NCI-H1092 treated with DMSO at 0.1 percent for 48 hours (cell line): ENCODE results near the gene SCN4A.

Source experiments
- DNase-seq: peaks from one replicate; lab custom pipeline; 2025; lab: John Stamatoyannopoulos, UW

Gene SCN4A

GRCh38 chr17:63955232-63955631 is 17.5 kb downstream of the SCN4A start:
- DNase-seq: no peak

GRCh38 chr17:63954402-63955063 is 18.2 kb downstream of the SCN4A start:
- no peak for DNase-seq

DNA sequence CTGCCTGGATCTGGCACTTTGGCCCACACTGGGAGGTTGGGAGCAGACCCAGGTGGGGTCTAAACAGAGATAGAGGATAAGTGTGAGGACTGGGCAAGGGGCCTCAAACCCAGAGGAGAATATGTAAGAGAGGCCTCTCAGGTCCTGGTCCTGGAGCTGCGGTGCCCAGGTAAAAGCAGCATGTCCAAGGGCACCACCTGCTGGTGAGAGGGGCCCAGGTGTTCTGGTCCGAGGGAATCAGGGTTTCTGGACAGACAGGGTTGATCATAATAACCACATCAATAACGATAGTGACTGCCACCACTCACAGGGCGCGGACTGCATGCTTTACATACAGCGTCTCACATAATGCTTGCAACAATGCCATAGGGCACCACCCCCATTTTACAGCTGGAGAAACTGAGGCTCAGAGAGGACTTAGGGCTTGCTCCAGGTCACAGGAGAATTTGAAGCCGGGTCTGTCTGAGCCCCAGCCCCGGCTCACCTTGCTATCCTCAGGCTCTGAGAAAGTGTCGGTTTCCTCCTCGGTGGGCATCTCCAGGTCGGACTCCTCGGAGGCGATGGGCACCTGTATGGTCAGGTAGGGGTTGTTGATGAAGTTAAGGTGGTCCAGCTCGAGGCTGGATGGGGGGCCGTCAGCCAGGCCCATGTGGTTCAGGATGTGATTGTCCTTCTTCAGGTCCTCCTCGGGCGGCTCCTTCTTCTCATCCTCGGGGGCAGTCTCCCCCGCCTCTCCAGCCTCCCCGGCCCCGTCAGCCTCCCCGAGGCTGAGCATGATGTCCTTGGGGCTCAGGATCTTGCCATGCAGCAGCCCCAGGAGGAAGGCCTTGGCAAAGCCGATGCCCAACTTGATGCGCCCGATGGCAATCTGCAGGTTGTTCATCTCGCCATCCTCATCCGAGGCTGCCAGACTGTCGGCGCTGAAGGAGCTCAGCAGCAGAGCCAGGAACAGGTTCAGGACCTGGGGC is 21.5 kb downstream of the SCN4A start:
- no peak for DNase-seq

- DNase-seq: no peak
These were observed 23.0 kb downstream of the SCN4A start for GRCh38 chr17:63949576-63950250.

GRCh38 chr17:63948521-63948920 is 24.2 kb downstream of the SCN4A start:
- no peak for DNase-seq

- DNase-seq: no peak
These were observed 24.9 kb downstream of the SCN4A start for GRCh38 chr17:63947711-63948330.

DNA sequence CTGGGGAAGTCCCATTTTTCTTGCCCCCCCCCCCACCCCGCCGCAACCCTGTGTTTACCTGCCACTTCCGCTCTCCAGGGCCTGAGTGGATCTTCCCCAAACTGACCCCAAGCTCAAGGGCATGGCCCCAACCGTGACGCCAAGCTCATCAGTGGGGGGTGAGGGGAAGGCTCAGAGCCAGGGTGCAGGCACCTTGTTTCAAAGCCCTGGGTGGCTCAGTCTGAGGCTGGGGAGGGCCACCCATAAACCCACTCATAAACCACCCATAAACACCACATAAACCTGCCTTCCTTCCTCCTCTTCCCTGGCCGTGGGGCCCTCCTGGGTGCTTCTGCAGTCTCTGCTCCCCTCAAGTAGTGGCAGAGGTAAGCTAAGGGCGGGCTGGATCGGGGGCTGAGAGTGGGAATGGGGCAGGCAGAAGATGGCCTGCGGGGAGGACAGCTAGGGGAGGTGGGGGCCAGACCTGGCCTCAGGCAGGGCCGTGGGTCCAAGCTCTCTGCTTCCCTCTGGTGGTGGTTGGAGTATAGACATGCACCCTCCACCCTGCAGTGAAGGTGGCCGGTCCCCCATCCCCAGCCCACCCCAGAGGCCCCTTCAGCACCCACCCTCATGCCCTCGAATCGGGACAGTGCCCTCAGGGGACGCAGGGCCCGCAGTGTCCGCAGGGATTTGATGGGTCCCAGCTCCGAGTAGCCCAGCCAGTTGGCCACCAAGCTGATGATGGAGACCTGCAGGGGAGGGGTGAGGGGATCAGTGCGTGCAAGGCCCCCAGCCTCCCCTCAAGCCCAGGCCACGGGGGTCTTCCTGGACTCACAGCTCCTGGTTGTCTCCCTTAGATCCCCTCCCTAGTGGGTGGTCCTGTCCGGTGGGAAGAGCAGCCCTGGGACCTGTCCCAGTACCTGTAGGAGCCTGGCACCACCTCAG is 26.0 kb downstream of the SCN4A start:
- DNase-seq: peak; percentile 23

GRCh38 chr17:63945784-63946439 is 26.8 kb downstream of the SCN4A start:
- DNase-seq: no peak

DNA sequence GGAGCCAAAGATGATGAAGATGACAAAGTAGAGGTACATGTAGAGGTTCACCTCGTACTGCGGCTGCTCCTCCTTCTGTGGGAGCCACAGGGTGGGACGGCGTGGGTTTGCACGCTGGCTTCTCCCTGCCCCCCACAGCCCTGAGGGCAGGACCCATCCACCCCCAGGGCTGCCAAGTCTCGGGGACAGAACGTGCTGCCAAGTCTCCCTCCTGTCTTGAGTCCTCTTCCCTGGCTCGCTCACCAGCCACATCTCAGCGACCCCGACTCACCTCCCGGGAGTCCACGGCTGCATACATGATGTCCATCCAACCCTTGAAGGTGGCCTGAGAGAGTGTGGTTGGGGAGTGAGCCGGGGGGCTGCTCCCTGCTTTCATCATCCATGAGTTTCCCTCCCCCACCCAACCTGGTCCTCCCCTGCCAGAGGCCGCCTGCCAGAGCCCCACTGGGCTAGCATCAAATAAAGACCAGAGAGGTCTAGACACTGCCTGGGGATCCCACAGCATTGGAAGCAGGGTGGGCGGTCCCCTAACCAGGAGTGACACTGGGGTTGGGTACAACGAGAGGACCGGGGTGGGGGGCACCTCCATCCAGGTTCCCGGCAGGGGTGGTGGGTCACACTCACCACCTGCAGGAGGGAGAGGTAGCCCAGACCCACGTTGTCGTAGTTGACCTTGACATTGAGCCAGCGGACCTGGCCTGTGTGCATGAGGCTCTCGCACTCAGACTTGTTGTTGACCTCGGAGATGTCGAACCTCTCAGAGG is 27.8 kb downstream of the SCN4A start:
- no peak for DNase-seq

- no peak for DNase-seq
These were observed 29.0 kb downstream of the SCN4A start for GRCh38 chr17:63943745-63944144.

GRCh38 chr17:63942309-63942985 is 30.3 kb downstream of the SCN4A start:
- DNase-seq: no peak

DNA sequence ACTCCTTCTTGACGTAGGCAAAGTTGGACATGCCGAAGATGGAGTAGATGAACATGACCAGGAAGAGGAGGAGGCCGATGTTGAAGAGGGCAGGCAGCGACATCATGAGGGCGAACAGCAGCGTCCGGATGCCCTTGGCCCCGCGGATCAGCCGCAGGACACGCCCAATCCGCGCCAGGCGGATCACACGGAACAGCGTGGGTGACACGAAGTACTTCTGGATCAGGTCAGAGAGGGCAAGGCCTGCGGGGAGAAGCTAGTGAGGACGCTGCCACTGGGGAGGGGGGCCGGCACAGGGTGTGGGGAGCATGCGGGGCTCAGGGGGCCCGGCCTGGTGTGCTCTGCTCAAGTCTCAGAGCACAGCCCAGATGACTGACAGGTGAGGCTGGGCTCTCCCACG is 31.0 kb downstream of the SCN4A start:
- DNase-seq: no peak

GRCh38 chr17:63941162-63941561 is 31.6 kb downstream of the SCN4A start:
- DNase-seq: no peak

DNA sequence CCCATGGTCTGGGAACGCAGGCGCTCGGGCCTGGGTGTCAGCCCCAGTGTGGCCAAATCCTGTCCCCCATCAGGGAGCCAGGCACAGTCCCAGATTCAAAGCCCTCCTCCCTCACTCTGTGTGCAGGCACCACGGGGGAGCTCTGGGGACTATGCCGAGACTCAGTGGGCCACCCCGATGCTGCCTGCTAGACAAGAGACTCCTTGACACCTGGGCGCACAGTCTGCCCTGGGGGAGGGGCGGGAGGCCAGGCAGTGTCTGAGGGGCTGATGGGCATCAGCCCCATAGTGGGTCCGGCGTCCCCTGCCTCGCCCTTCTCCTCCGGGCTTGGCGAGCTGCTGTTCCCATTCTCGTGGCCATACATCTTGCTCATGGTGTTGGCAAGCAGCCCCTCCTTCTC is 32.1 kb downstream of the SCN4A start:
- DNase-seq: no peak

DNA sequence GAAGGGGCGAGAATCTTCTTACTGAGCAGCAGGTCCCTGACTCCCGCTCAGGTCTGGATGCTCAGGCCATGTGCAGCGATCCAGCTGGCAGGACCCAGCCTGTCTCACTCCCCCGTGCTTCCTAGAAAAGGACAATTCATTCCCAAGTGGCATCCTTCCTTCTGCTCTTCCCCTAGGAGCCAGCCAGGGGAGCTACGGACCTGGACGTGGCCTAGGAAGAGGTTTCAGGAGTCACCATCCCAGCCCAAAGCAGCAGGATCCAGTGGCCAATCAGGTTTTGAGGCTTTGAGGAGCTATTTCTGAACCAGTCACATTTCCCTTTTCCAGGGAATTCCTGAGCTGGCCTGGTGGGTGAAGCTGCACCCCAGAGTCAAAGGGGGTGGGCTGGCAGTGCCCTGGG is 32.8 kb downstream of the SCN4A start:
- no peak for DNase-seq

- DNase-seq: no peak
These were observed 33.3 kb downstream of the SCN4A start for GRCh38 chr17:63939401-63939800.

DNA sequence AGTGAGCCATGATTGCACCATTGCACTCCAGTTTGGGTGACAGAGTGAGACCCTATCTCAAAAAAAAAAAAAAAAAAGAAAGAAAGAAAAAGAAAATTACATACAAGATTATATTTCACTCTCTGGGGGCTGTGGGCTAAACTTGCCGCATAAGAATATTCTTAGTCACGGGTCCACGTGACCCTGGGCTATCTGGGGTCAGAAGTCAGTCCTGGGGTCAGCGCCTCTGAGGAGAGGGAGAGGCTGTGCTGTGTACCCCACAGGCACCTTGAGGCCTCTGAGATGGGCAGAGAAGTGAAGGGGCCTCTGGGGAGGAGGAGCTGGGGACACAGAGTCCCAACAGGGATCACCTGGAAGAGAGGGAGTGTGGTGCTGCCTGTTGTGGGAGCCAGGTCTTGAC is 34.8 kb downstream of the SCN4A start:
- no peak for DNase-seq

DNA sequence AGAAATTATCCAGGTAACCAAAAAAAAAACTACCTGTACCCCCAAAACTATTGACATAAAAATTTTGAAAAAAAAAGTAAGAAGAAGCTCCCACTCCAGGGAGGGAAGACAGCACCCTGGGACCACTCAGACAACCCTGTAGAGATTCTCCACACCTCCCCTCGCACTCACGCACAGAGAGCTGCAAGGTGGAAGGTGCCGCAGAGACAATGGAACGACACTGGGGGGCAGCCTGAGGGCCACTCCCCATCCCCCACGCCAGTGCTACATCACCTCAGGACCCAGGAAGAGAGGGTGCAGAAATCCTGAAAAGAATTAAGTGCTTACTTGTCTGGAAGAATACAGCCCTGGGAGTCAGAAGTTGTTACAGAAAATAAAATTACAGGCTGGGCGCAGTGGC is 35.4 kb downstream of the SCN4A start:
- no peak for DNase-seq
